Endothelial cell (in vitro differentiated cells): ENCODE results near the gene PSMD5. TPM values are rescaled to one million over a fixed set of nuclear protein-coding genes. Genes with fewer than 3 reads are reported as not detected.
A peak's percentile ranks its signal among the peaks of the same experiment; 100 is the strongest.

ENCODE experiments used
- DNase-seq: peaks from one replicate; pipeline ENCODE4 v3.0.0; 2021; ENCODE audit warnings: low spot score
- H3K27ac Mint-ChIP-seq: one replicate; pipeline ENCODE4 v1.8.0; 2021; ENCODE audit warnings: mixed read lengths, inconsistent platforms; ENCODE audit not compliant: unreplicated experiment
- H3K27me3 Mint-ChIP-seq: one replicate; pipeline ENCODE4 v1.8.0; 2021; ENCODE audit warnings: mild to moderate bottlenecking, moderate library complexity, mixed read lengths, inconsistent platforms; ENCODE audit not compliant: unreplicated experiment
- H3K36me3 Mint-ChIP-seq: one replicate; pipeline ENCODE4 v1.8.0; 2021; ENCODE audit warnings: mild to moderate bottlenecking, low read depth, mixed read lengths, inconsistent platforms; ENCODE audit not compliant: unreplicated experiment
- H3K4me1 Mint-ChIP-seq: one replicate; pipeline ENCODE4 v1.8.0; 2021; ENCODE audit warnings: mild to moderate bottlenecking, mixed read lengths, inconsistent platforms; ENCODE audit not compliant: unreplicated experiment
- H3K4me3 Mint-ChIP-seq: one replicate; pipeline ENCODE4 v1.8.0; 2021; ENCODE audit warnings: mild to moderate bottlenecking, mixed read lengths, inconsistent platforms; ENCODE audit not compliant: unreplicated experiment
- H3K9me3 Mint-ChIP-seq: one replicate; pipeline ENCODE4 v1.8.0; 2021; ENCODE audit warnings: mixed read lengths, inconsistent platforms; ENCODE audit not compliant: unreplicated experiment
- long read RNA-seq: library from polyadenylated mRNA; unstranded; transcript quantifications from one replicate; pipeline ENCODE4 v2.0.0, GENCODE V29; 2020; ENCODE audit not compliant: unreplicated experiment
- total RNA-seq: library from RNA; stranded (reverse); fragmentation: NEBNext Ultra II Directional; extraction: Animal tissue kit (Norgen Biotek cat#: 25700); gene quantifications from one replicate; pipeline ENCODE4 v1.2.1, GENCODE V29; 2021; ENCODE audit not compliant: unreplicated experiment
- TF ChIP-seq, protein P1 (sequence below): fragments of 200-600 bp; sonication (generic); IDR thresholded peaks from one replicate; pipeline ENCODE4 v1.5.0; 2021; ENCODE audit warnings: antibody characterized with exemption; ENCODE audit not compliant: unreplicated experiment

PSMD5 gene
- total RNA-seq = 42.9 TPM
- long read RNA-seq, transcript PSMD5-201 (10 exons, 3,443 nt) = major isoform, 10 of 12 reads
- long read RNA-seq, partial matches to known transcripts = 1 of 12 reads
- long read RNA-seq, other reads (novel, unspliced or antisense) = 1 of 12 reads

DNA sequence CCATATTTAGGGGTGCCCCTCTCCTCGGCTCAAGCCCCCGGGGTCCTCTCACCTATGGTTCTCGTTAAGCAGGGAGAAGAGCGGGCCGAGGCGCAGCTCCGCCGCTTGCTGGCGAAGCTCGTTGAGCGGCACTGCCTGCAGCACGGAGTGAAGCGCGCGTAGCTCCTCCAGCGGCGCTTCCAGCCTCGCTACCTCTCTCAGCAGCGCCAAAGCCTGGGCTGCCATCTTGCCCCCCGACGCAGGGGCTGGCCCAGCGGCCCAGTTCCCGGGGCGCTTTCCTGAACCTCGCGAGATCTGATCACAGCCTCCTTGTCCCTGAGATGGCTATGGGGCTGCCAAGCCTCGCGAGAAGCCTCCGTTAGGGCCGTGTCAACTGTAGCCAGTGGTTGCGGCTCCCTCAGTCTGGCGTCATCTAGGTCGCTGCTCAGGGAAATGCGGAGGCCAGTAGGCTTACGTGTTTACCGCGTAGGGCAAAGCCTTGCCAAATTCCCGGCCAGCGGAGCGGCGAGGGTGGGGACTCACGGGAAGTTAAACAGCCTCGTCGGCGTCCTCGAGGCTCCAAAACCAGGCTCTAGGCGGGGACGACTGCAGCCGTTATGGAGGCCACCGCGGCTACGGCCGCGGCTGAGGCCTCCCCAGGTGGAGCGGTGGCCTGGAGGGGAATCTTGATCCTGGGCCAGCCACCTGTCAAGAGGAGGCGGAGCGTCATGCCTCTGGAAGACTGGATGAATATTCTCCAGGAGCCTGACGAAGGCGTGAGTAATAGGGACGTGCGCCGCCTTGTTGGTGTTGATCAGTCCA, at the start of gene PSMD5:
PSMD5 (minus strand) TSS at position 238 of the 801 bp plus-strand sequence; CDS start at position 225, 13 bp downstream.
- Mint-ChIP-seq H3K27ac (peak within 1 kb of the TSS; percentile 91), H3K36me3 (peaks cover 7% of the 10 kb centered on the region), H3K9me3 (no peaks in the 10 kb centered on the region), H3K27me3 (no peaks in the 10 kb centered on the region), H3K4me3 (peak within 1 kb of the TSS; percentile 98), H3K4me1 (peaks cover 26% of the 10 kb centered on the region)
- TF ChIP-seq, protein P1, sequence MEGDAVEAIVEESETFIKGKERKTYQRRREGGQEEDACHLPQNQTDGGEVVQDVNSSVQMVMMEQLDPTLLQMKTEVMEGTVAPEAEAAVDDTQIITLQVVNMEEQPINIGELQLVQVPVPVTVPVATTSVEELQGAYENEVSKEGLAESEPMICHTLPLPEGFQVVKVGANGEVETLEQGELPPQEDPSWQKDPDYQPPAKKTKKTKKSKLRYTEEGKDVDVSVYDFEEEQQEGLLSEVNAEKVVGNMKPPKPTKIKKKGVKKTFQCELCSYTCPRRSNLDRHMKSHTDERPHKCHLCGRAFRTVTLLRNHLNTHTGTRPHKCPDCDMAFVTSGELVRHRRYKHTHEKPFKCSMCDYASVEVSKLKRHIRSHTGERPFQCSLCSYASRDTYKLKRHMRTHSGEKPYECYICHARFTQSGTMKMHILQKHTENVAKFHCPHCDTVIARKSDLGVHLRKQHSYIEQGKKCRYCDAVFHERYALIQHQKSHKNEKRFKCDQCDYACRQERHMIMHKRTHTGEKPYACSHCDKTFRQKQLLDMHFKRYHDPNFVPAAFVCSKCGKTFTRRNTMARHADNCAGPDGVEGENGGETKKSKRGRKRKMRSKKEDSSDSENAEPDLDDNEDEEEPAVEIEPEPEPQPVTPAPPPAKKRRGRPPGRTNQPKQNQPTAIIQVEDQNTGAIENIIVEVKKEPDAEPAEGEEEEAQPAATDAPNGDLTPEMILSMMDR = no peak
- peak; percentile 98 for DNase-seq

GRCh38 chr9:120891884-120892747, 49.4 kb upstream of the PSMD5 start:
- TF ChIP-seq, protein P1 = no peak
- no peak for DNase-seq
- Mint-ChIP-seq H3K36me3 (no peaks in the 10 kb centered on the region), H3K4me1 (no peaks in the 10 kb centered on the region), H3K9me3 (no peaks in the 10 kb centered on the region), H3K27ac (no peak overlapping the region), H3K27me3 (peaks cover 10% of the 10 kb centered on the region), H3K4me3 (no peak overlapping the region)

DNA sequence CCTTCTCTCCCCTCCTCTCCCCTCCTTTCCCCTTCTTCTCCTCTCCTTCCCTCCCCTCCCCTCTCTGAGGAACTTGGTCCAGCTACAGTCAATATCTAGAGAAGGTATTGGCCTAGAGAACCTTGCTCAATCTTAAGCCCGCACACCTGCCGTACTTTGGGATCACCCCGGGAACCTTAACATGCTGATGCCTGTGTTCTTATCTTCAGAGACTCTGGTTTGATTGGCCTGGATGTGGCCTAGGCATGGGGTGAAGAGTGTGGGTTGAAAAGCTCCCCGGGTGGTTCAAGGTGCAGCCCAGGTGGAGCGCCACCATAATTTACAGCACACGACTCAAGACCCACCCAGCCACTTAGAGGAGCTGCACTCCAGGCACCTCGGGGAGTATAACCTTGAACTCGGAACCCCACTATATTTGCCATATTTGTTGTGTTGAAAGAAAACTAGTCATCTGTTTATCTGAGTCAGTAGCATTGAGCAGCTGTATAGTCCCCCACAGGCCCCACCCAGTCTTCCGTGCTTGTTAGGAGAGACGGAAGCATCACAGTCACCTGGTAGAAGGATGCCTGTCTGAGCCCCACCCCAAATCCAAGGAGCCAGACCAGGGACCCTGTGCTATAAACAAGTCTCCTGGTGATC, 48.6 kb upstream of the PSMD5 start:
- Mint-ChIP-seq H3K4me3 (no peak overlapping the region), H3K36me3 (no peaks in the 10 kb centered on the region), H3K27me3 (peaks cover 10% of the 10 kb centered on the region), H3K9me3 (no peaks in the 10 kb centered on the region), H3K27ac (no peak overlapping the region), H3K4me1 (no peaks in the 10 kb centered on the region)
- TF ChIP-seq, protein P1 = no peak
- no peak for DNase-seq

DNA sequence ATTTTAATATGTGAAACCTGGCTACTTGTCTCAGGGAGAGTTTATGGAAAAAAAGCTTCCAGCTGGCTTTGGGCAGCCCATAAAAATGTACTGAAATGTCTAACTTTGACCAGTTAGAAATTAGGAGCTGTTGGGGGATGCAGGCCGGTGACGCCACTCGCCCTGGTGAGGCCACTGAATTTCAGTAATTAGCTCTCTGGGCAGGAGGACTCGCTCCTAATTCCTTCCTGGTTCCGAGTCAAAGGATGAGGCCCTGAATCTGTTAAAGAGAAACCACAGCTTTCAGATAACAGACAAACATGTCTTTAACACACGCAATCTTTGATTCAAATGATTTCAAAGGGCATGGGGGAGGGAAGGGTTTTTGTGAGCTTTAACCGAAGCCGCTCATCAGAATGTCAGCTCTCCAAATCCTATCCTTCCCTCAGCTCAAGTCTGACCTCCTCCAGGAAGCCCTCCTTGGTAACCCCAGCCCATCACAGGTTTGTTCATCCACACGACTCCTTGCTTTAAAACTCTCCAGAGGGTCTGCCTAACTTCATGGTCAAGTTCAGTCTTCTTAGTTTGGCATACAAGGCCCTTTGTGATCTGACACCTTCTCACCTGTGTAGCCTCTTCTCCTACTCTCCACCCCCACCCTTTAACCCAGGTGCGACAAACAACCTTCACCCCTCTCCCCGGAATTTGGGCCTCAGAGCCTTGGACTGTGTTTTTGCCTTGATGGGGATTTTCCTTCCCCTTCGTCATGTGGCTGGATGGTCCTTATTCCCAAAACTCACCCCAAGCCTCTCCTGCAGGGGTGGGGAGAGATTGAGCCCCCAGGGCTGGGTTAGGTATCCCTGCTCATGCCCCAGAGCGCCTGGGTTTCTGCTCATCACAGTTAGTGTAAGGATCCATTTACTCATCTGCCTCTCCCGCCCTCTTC, 47.9 kb upstream of the PSMD5 start:
- no peaks in the 10 kb centered on the region for H3K36me3 Mint-ChIP-seq
- no peak for DNase-seq
- H3K27ac Mint-ChIP-seq = no peak overlapping the region
- no peaks in the 10 kb centered on the region for H3K4me1 Mint-ChIP-seq
- TF ChIP-seq, protein P1 = no peak
- no peaks in the 10 kb centered on the region for H3K9me3 Mint-ChIP-seq
- peaks cover 10% of the 10 kb centered on the region for H3K27me3 Mint-ChIP-seq
- H3K4me3 Mint-ChIP-seq = no peak overlapping the region
